Measurements from ENCODE around the gene SLC35F1.

- TF ChIP-seq POLR2A (IDR thresholded peaks at IDR 0.05) (no peak), CTCF (IDR thresholded peaks at IDR 0.05) (no peak), POLR2AphosphoS5 (IDR thresholded peaks at IDR 0.05) (no peak)
Measured at GRCh38 chr6:118134206-118134605, 227.1 kb downstream of the SLC35F1 start.

All from prostate gland (tissue), 2 donors.